GM11168 (cell line): Measurements from ENCODE around the gene CPNE2.
"Not testable (repeated sequence)": the region's sequence is repeated elsewhere in the genome, so short reads cannot be mapped to it uniquely, and the experiment has no call there.

Source experiments
- in situ Hi-C: fragments of 300-500 bp; cut with MboI; formaldehyde crosslinking; loops from one replicate; pipeline ENCODE4 v1.12.0; 2022; ENCODE audit warnings: low sequenced_read_pairs; ENCODE audit not compliant: unreplicated experiment

The CPNE2 gene

DNA sequence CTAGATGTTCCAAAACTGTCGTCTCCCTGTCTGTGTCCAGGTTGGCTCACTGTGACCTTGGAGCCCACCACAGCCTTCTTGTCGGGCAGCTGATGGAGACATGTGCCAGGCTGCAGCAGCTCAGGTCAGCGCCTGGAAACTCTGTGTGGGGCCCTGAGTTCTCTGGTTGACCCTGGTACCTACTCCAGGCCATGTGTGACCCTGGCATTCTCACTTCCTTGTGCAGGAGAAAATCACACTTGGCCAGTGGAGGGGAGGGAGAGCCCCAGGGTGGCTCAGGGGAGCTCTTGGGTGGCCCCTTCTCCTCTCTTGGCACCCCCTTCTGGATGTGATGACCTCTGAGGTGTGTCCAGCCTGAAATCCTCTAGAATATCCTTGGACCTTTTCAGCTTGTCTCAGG lies 25.0 kb upstream of the CPNE2 start:
- in situ Hi-C loops: no loop called here

- in situ Hi-C loops: no loop called here
Measured at GRCh38 chr16:57069053-57069452, 23.3 kb upstream of the CPNE2 start.

- in situ Hi-C loops: no loop called here
Measured at GRCh38 chr16:57069635-57070370, 22.6 kb upstream of the CPNE2 start.

DNA sequence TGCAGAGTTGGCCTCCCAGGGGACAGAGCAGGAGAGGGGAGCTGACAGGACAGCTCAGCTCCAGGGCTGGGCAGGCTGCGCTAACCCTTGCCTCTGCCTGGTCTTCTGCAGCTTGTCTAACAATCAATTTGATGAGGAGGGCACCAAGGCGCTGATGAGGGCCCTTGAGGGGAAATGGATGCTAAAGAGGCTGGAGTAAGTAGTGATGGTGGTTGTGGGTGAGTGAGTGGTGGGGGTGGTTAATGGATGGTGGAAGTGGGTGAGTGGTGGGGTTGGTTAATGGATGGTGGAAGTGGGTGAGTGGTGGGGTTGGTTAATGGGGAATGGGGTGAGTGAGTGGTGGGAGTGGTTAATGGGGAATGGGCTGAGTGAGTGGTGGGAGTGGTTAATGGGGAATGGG lies 22.0 kb upstream of the CPNE2 start:
- in situ Hi-C loops: no loop called here

DNA sequence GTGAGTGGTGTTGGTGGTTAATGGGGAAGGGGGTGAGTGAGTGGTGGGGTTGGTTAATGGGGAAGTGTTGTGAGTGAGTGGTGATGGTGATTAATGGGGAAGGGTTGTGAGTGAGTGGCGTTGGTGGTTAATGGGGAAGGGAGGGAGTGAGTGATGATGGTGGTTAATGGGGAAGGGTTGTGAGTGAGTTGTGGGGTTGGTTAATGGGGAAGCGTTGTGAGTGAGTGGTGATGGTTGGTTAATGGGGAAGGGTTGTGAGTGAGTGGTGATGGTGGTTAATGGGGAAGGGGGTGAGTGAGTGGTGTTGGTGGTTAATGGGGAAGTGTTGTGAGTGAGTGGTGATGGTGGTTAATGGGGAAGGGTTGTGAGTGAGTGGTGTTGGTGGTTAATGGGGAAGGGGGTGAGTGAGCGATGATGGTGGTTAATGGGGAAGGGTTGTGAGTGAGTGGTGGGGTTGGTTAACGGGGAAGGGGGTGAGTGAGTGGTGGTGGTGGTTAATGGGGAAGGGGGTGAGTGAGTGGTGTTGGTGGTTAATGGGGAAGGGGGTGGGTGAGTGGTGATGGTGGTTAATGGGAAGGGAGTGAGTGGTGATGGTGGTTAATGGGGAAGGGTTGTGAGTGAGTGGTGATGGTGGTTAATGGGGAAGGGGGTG lies 21.2 kb upstream of the CPNE2 start:
- in situ Hi-C loops: not testable (repeated sequence)

GRCh38 chr16:57071831-57072582 lies 20.4 kb upstream of the CPNE2 start:
- in situ Hi-C loops: no loop called here

- in situ Hi-C loops: no loop called here
Measured at GRCh38 chr16:57072616-57073275, 19.6 kb upstream of the CPNE2 start.

DNA sequence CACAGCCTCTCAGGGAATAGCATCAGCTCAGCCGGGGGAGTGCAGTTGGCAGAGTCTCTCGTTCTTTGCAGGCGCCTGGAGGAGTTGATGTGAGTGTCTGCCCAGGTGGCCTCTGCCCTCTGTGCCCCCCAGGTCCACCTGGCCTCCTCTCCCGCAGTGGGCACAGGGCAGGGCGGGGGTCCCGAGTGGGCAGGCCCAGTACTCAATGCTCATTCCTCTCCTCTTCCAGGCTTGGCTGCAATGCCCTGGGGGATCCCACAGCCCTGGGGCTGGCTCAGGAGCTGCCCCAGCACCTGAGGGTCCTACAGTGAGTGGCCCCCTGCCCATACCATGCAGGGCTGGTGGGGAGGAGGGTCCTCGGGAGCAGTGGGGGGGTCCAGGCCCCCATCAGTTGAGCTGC lies 14.7 kb upstream of the CPNE2 start:
- in situ Hi-C loops: no loop called here

- in situ Hi-C loops: no loop called here
Measured at GRCh38 chr16:57081744-57082143, 10.6 kb upstream of the CPNE2 start.

DNA sequence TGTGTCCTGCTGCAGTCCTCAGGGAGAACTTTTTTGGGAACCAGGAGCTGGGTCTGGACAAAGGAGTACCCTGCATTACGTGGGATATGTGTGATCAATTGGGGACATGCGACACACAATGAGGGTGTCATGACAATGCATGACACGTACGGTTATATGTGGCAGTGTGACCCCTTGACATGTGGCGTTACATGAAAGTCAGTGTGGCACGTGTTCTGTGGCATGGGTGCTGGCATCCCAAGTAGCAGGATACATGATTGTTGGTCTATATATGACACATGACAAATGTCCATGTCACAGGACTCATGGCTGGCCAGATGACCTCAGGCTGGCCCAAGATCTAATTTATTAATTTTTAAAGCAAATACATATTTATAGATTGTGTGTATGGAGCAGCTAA lies 9.7 kb upstream of the CPNE2 start:
- in situ Hi-C loops: no loop called here

GRCh38 chr16:57083485-57084126 lies 8.8 kb upstream of the CPNE2 start:
- in situ Hi-C loops: no loop called here

DNA sequence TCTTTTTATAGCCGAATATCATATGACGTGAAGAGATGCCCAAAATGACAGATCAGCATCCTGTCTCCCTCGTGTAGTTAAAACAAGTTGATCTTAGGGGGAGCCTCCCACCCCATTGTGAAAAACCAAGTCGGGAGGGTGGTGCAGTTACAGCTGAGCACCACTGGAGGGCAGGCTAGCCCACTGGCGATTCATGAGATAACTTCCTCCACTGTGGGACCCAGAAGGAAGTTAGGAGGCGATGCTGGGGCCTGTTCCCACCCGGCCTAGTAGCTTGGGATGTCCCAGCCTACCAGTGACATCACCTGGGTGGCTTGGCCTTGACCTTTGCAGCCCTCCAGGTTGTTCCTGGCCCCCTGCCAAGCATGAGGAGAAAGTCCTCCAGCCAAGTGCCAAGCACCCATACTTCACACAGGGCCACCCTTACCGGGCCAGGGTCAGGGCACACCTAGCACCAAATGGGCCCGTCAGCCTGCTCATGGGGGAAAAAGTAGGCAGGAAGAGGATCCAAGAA lies 8.1 kb upstream of the CPNE2 start:
- in situ Hi-C loops: no loop called here

DNA sequence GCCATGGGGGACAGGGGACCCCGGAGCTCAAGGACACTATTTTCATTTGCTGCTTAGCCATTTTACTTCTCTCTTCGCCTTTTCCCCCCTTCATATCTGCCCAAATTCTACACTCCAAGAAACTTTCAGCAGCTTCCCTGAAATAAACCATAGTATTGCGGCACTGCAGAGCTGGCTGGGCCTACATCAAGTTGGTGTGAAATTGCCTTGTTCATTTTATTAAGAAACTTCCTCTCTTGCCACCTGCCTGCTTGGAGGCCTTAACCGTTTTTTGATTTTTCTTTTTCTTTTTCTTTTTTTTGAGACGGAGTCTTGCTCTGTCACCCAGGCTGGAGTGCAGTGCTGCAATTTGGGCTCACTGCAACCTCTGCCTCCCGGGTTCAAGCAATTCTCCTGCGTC lies 7.4 kb upstream of the CPNE2 start:
- in situ Hi-C loops: no loop called here

DNA sequence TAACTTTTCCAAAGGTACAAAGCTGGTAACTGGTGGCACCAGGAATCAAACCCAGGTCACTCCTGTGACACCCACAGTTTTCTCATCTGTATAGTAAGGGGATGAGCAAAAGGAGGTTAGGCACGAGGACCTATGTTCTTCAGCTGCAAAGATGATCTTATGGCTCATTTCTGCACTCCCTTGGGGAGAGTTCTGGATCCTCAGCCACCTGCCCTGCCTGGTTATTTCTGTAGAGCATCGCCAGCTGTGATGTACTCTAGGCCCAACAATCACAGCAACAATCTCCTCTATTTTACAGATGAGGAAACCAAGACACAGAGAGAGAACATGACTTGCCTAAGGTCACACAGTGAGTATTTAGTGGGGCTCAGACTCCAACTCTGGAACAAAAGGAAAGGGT lies 5.4 kb upstream of the CPNE2 start:
- in situ Hi-C loops: no loop called here

GRCh38 chr16:57089406-57089805 lies 3.0 kb upstream of the CPNE2 start:
- in situ Hi-C loops: no loop called here

DNA sequence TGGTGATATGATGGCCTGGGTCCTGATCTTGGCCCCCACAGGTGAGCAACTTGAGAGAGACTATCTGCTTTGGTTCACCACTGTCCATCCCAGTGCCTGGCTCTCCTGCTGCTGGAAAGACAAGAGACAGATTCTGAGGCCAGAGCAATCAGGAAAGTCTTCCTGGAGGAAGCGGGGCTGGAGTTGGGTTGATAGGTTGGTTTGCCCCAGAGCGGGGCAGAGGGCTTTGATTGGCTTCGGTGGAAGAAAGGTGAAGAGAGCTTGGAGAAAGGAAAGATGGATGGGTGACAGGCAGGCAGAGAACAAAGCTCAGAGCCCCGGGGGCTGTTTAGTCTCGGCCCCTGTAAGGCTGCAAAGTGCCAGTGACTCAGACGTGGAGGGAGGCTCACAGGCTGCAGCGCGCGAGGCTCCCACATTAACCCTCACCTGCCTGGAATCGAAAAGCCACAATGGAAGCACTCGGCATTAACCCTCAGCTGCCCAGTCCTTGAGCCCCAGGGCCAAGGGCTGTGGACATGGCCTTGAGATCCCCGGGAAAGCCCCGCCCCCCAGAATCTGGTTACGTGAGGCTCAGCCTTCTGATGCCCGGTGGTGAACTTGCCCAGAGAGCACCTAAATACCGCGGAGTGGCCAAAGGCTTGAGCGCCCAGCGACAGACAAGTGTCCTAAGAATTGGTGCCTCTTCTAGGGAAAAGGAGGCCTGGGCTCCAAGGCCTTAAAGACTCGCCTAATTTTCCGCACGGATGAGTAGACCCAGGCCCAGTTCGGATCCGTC lies 996 bp upstream of the CPNE2 start:
- in situ Hi-C loops: loop anchor here (5.0 kb wide), 1 partner anchor 66 kb away; no protein-coding TSS in a partner anchor

- in situ Hi-C loops: loop anchor here (5.0 kb wide), 1 partner anchor 64 kb away; no protein-coding TSS in a partner anchor
Measured at GRCh38 chr16:57092786-57093411, 516 bp downstream of the CPNE2 start.

GRCh38 chr16:57093666-57094564 lies 1.5 kb downstream of the CPNE2 start:
- in situ Hi-C loops: loop anchor here (5.0 kb wide), 1 partner anchor 63 kb away; no protein-coding TSS in a partner anchor
